B cell (primary cell): Measurements from ENCODE around the gene MSH5. TPM values are rescaled to one million over a fixed set of nuclear protein-coding genes. Genes with fewer than 3 reads are reported as not detected.

Experiments used
- ATAC-seq: fragments of 200-7000 bp; cut with Tn5 transposase; one replicate; pipeline ENCODE4 v1.10.0; 2021; ENCODE audit warnings: low read depth, mild to moderate bottlenecking, moderate number of reproducible peaks, moderate library complexity
- CTCF ChIA-PET: fragments of 350-600 bp; sonication (Branson Sonifier 250); formaldehyde crosslinking; loops from one replicate; lab custom pipeline; 2021; ENCODE audit warnings: antibody characterized with exemption, inconsistent platforms; lab: Charles Lee
- POLR2A ChIA-PET: fragments of 350-600 bp; sonication (Branson Sonifier 250); formaldehyde crosslinking; loops from one replicate; lab custom pipeline; 2021; ENCODE audit warnings: antibody characterized with exemption; lab: Charles Lee
- DNase-seq: peaks from one replicate; pipeline ENCODE4 v3.0.0; 2013
- H2AFZ ChIP-seq: 2 replicates; pipeline ENCODE4 v1.6.1; 2012; ENCODE audit warnings: mild to moderate bottlenecking, low read depth, low read length; ENCODE audit not compliant: insufficient read depth, poor library complexity, severe bottlenecking
- H3K27ac ChIP-seq, 2 donors: 1 replicate in 1 of 2; 2 replicates in 1 of 2; pipeline ENCODE4 v1.5.1; 2012 to 2013; ENCODE audit warnings: low read length in 2 of 2, mild to moderate bottlenecking in 2 of 2, moderate library complexity in 1 of 2
- H3K27me3 ChIP-seq, 4 experiments: fragments of 200-600 bp in 1 of 4; sonication (generic) in 1 of 4; replicated peaks in 1 of 4; 1 replicate in 2 of 4; 2 replicates in 2 of 4; pipeline versions ENCODE4 v1.6.1 to v1.7.0; 2013 to 2016; ENCODE audit warnings: low read length in 3 of 4, mild to moderate bottlenecking in 2 of 4, mixed read lengths in 1 of 4, moderate library complexity in 1 of 4; ENCODE audit not compliant: insufficient read depth in 4 of 4, control insufficient read depth in 3 of 4; ENCODE audit errors: control extremely low read depth in 1 of 4
- H3K36me3 ChIP-seq, 2 experiments: replicated peaks in 1 of 2; 1 replicate in 1 of 2; 2 replicates in 1 of 2; pipeline versions ENCODE4 v1.6.1 to v1.7.1; 2013; ENCODE audit warnings: low read length in 1 of 2; ENCODE audit not compliant: insufficient read depth in 2 of 2, control insufficient read depth in 1 of 2; ENCODE audit errors: control extremely low read depth in 1 of 2, extremely low read depth in 1 of 2
- H3K4me1 ChIP-seq, 2 donors: fragments of 200-600 bp in 1 of 2; sonication (generic) in 1 of 2; 1 replicate in 1 of 2; 2 replicates in 1 of 2; pipeline versions ENCODE4 v1.5.1 to v1.6.1; 2013 to 2017; ENCODE audit warnings: low read length in 2 of 2; ENCODE audit not compliant: control insufficient read depth in 2 of 2, insufficient read depth in 2 of 2
- H3K4me2 ChIP-seq: replicated peaks from 2 replicates; pipeline ENCODE3; 2012; ENCODE audit warnings: mild to moderate bottlenecking, low read depth, low read length; ENCODE audit not compliant: poor library complexity, severe bottlenecking
- H3K4me3 ChIP-seq, 5 experiments: fragments of 200-600 bp in 1 of 5; sonication (generic) in 1 of 5; 1 replicate in 3 of 5; 2 replicates in 2 of 5; pipeline versions ENCODE4 v1.5.1 to v1.7.0; 2011 to 2016; ENCODE audit warnings: low read length in 4 of 5, mild to moderate bottlenecking in 4 of 5, low read depth in 2 of 5, control low read depth in 1 of 5, moderate library complexity in 1 of 5; ENCODE audit not compliant: insufficient read depth in 1 of 5; ENCODE audit errors: control extremely low read depth in 1 of 5, extremely low read depth in 1 of 5
- H3K79me2 ChIP-seq: fragments of 200-600 bp; sonication (generic); one replicate; pipeline ENCODE4 v1.6.0; 2016; ENCODE audit warnings: low read length; ENCODE audit not compliant: control insufficient read depth, insufficient read depth
- H3K9ac ChIP-seq: fragments of 200-600 bp; sonication (generic); 2 replicates; pipeline ENCODE4 v1.6.1; 2017; ENCODE audit warnings: mild to moderate bottlenecking, low read length, moderate library complexity
- H3K9me3 ChIP-seq, 3 donors: one replicate each; pipeline versions ENCODE4 v1.6.1 to v1.7.1; 2013; ENCODE audit warnings: low read length in 2 of 3; ENCODE audit not compliant: control insufficient read depth in 2 of 3, insufficient read depth in 1 of 3; ENCODE audit errors: control extremely low read depth in 1 of 3
- H4K20me1 ChIP-seq: 2 replicates; pipeline ENCODE4 v1.6.0; 2012; ENCODE audit warnings: mild to moderate bottlenecking, low read length; ENCODE audit not compliant: insufficient read depth, control insufficient read depth, poor library complexity, severe bottlenecking
- H3K27ac Mint-ChIP-seq: one replicate; pipeline ENCODE4 v1.8.0; 2021; ENCODE audit warnings: mixed read lengths
- H3K27me3 Mint-ChIP-seq: one replicate; pipeline ENCODE4 v1.8.0; 2021; ENCODE audit warnings: mixed read lengths
- H3K4me1 Mint-ChIP-seq: one replicate; pipeline ENCODE4 v1.8.0; 2021; ENCODE audit warnings: mixed read lengths
- H3K4me3 Mint-ChIP-seq: one replicate; pipeline ENCODE4 v1.8.0; 2021; ENCODE audit warnings: mixed read lengths
- H3K9me3 Mint-ChIP-seq: one replicate; pipeline ENCODE4 v1.8.0; 2022; ENCODE audit warnings: mixed read lengths; ENCODE audit not compliant: insufficient read depth
- CTCF ChIP-seq: fragments of 200-600 bp; IDR thresholded peaks from one replicate; pipeline ENCODE4 v1.8.0; 2022; ENCODE audit warnings: antibody characterized with exemption, mild to moderate bottlenecking
- EZH2 ChIP-seq: IDR thresholded peaks from 2 replicates; pipeline ENCODE4 v1.6.1; 2012; ENCODE audit warnings: borderline replicate concordance, low read depth, mild to moderate bottlenecking, moderate library complexity, low read length; ENCODE audit not compliant: insufficient read depth, poor library complexity, severe bottlenecking
- WGBS: methylation state at CpG from one replicate; pipeline ENCODE4 v1.1.5; 2013; ENCODE audit warnings: missing lambda C conversion rate; ENCODE audit not compliant: insufficient coverage; 5-methylcytosine and 5-hydroxymethylcytosine counted together
- intact Hi-C: fragments of 100-400 bp; cut with micrococcal nuclease; formaldehyde crosslinking; loops from one replicate; pipeline ENCODE4 v1.10.0; 2022
- polyA plus RNA-seq: library from polyadenylated mRNA; depleted of rRNA; stranded (reverse); fragments of >200 nt; gene quantifications from 2 replicates; pipeline ENCODE4 v1.2.3, GENCODE V29; 2012
- total RNA-seq, 2 donors: library from RNA; stranded (reverse); fragments of 120-200 nt in 1 of 2; gene quantifications; 1 replicate in 1 of 2; 2 replicates in 1 of 2; pipeline versions ENCODE4 v1.2.3 to v1.2.4, GENCODE V29; 2013 to 2022

MSH5 gene
- total and polyA plus RNA-seq, 2 donors (not counting 1 experiment from before 2014, with no cell fraction given) = 49.9 to 51.6 TPM

GRCh38 chr6:31791324-31792089, 51.7 kb downstream of the MSH5 start:
- Mint-ChIP-seq H3K9me3 (no peaks in the 10 kb centered on the region), H3K4me3 (peak overlapping the region; percentile 15), H3K4me1 (peaks cover 47% of the 10 kb centered on the region), H3K27ac (peak overlapping the region; percentile 70), H3K27me3 (no peaks in the 10 kb centered on the region)
- Histone ChIP-seq H3K9me3 (no peaks in the 10 kb centered on the region), H4K20me1 (no peaks in the 10 kb centered on the region), H3K4me3 (no peak overlapping the region), H3K79me2 (peaks cover 37% of the 10 kb centered on the region), H2AFZ (no peak overlapping the region), H3K4me2 (peak overlapping the region; percentile 8), H3K27me3 (no peaks in the 10 kb centered on the region), H3K4me1 (peaks cover 45 to 71% of the 10 kb centered on the region in 2 donors), H3K9ac (no peak overlapping the region), H3K27ac (peak overlapping the region in 1 of 2 donors; percentile 12), H3K36me3 (peaks cover 0 to 17% of the 10 kb centered on the region in 2 experiments)
- intact Hi-C loops = no loop called here
- TF ChIP-seq CTCF (peak; percentile 71), EZH2 (no peak)
- ATAC-seq (no peak), DNase-seq (peak; percentile 47)
- 81% methylated on average over 8 of the region's 12 CpGs for WGBS
- CTCF ChIA-PET = interaction anchor here (0.5 to 3.4 kb wide), 8 partner anchors 9 to 62 kb away, joined by 3 to 34 read pairs (median 4); partner anchors contain the start of genes CLIC1, LSM2 and MSH5
- POLR2A ChIA-PET = interaction anchor here (0.7 kb wide), 1 partner anchor 15 kb away, joined by 3 read pairs; the partner anchor contains the start of gene LSM2

GRCh38 chr6:31792090-31792374, 52.2 kb downstream of the MSH5 start:
- Histone ChIP-seq H4K20me1 (no peaks in the 10 kb centered on the region), H3K27me3 (no peaks in the 10 kb centered on the region), H3K4me2 (no peak overlapping the region), H3K27ac (peak overlapping the region in 1 of 2 donors; percentile 12), H3K36me3 (peaks cover 0 to 19% of the 10 kb centered on the region in 2 experiments), H3K4me1 (peaks cover 49 to 76% of the 10 kb centered on the region in 2 donors), H3K9ac (no peak overlapping the region), H2AFZ (no peak overlapping the region), H3K79me2 (peaks cover 32% of the 10 kb centered on the region), H3K4me3 (no peak overlapping the region), H3K9me3 (no peaks in the 10 kb centered on the region)
- CTCF ChIA-PET = interaction anchor here (1.2 to 3.4 kb wide), 2 partner anchors 21 to 53 kb away, joined by 3 to 34 read pairs; partner anchors contain the start of genes CLIC1 and MSH5
- DNase-seq (no peak), ATAC-seq (no peak)
- H3K4me1 Mint-ChIP-seq = peaks cover 51% of the 10 kb centered on the region
- intact Hi-C loops = no loop called here
- H3K9me3 Mint-ChIP-seq = no peaks in the 10 kb centered on the region
- no peak overlapping the region for H3K4me3 Mint-ChIP-seq
- H3K27ac Mint-ChIP-seq = peak overlapping the region; percentile 70
- TF ChIP-seq CTCF = no peak
- no peak for TF ChIP-seq EZH2
- WGBS = no CpG with 5 or more reads among the region's 3 CpGs
- H3K27me3 Mint-ChIP-seq = no peaks in the 10 kb centered on the region
- POLR2A ChIA-PET = no interaction called here
